Stimulated activated CD4-positive, alpha-beta T cell treated with anti-CD3 and anti-CD28 coated beads, Interleukin-15, amount 100 ng/mL, for 48 hours (primary cell): Measurements from ENCODE around the gene ZNF385A.
A peak's percentile ranks its signal among the peaks of the same experiment; 100 is the strongest.

Source experiments
- DNase-seq, 2 donors: peaks; one replicate each; pipeline ENCODE4 v3.0.0-alpha.2; 2020; ENCODE audit warnings: low read depth in 2 of 2

The ZNF385A gene

GRCh38 chr12:54375259-54375579, 9.3 kb downstream of the ZNF385A start:
- no peak for DNase-seq

GRCh38 chr12:54374562-54375258, 9.8 kb downstream of the ZNF385A start:
- DNase-seq: no peak

- no peak for DNase-seq
These were observed 10.6 kb downstream of the ZNF385A start for GRCh38 chr12:54373649-54374561.

- no peak for DNase-seq
These were observed 12.3 kb downstream of the ZNF385A start for GRCh38 chr12:54372113-54372806.

- no peak for DNase-seq
These were observed 13.0 kb downstream of the ZNF385A start for GRCh38 chr12:54371328-54372112.

- DNase-seq: peak in 1 of 2 donors; percentile 31
These were observed 14.3 kb downstream of the ZNF385A start for GRCh38 chr12:54370171-54370730.

- DNase-seq: no peak
These were observed 14.9 kb downstream of the ZNF385A start for GRCh38 chr12:54369597-54370131.

GRCh38 chr12:54368709-54369596, 15.6 kb downstream of the ZNF385A start:
- DNase-seq: peak; percentile 74 to 87

- DNase-seq: no peak
These were observed 16.4 kb downstream of the ZNF385A start for GRCh38 chr12:54368025-54368708.

- no peak for DNase-seq
These were observed 20.1 kb downstream of the ZNF385A start, which contains the start of gene GPR84 for GRCh38 chr12:54364413-54364812. Gene GPR84, minus strand, starts transcription at chr12:54364486. Its CDS starts 635 bp downstream, at chr12:54363851.

GRCh38 chr12:54363618-54364017, 20.9 kb downstream of the ZNF385A start:
- DNase-seq: no peak

GRCh38 chr12:54363047-54363446, 21.5 kb downstream of the ZNF385A start:
- DNase-seq: no peak

GRCh38 chr12:54360717-54361456, 23.6 kb downstream of the ZNF385A start:
- DNase-seq: peak in 1 of 2 donors; percentile 55

GRCh38 chr12:54359762-54360351, 24.7 kb downstream of the ZNF385A start:
- no peak for DNase-seq

GRCh38 chr12:54358945-54359761, 25.4 kb downstream of the ZNF385A start:
- peak; percentile 88 to 90 for DNase-seq

- DNase-seq: no peak
These were observed 26.2 kb downstream of the ZNF385A start for GRCh38 chr12:54358191-54358944.
